ENCODE results near the gene PPP1R37.
A peak's percentile ranks its signal among the peaks of the same experiment; 100 is the strongest.

PPP1R37 gene

DNA sequence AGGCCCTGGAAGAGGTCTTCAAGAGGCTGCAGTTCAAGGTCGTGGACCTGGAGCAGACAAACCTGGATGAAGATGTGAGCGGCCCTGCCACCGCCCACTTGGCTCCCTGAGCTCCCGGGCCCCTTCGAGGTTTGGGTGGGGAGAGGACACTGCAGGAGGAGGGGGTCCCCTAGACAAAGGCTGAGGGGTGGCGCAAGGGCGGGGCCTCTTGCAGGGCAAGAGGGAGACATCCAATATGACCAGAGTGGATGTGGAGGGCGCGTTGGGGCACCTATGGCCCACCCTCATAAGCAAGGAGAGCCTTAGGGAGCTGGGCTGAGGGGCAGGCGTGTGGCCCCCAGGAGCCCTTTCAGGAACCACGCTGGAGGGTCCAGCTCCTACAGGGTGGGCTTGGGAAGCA, 47.6 kb downstream of the PPP1R37 start:
- DNase-seq, result no peak

DNA sequence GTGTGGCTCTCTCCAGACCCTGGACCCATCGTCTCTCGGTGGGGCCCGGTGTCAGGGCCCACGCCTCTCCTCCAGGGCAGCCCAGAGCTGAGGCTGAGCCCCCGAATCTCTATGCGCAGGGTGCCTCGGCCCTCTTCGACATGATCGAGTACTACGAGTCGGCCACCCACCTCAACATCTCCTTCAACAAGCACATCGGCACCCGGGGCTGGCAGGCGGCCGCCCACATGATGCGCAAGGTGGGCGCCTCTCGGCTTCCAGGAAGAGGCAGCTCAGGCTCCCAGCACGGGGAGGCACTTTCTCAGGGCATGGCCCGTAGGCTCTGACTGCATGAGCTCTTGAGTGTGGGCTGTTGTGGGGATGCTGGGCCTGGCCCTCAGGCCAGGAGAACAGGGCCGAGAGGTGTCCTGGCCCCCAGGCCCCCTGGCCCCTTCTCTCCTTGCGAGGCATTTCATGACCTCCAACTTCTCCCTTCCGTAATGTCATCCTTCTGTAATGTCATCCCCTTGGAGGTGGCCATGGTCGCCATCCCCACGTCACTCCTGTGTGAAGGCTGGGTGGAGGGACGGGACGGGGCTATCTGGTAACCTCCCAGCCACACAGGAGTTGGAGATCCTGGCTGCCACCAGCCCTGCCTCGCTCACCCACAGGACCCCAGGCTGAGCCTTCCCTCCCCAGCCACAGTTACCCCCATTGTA, 48.4 kb downstream of the PPP1R37 start:
- no peak for DNase-seq

DNA sequence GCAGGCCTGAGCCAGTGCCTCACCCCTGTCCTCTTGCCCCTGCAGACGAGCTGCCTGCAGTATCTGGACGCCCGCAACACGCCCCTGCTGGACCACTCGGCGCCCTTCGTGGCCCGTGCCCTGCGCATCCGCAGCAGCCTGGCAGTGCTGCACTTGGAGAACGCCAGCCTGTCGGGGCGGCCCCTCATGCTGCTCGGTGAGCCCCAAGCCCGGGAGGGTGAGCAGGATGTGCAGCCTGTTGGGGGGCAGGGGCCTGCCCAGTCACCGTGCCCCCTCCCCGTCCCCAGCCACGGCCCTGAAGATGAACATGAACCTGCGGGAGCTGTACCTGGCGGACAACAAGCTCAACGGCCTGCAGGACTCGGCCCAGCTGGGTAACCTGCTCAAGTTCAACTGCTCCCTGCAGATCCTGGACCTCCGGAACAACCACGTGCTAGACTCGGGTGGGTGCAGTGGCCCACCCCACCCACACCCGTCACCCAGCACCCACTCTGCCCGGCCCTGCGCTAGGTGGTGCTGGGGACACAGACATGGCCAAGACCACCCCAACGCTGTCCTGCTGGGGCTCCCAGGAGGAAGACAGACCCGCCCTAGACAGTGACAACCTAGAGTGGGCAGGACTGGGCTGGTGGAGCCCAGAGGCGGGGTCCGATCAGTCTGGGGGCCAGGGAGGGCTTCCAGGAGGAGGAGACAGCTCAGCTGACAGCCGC, 49.2 kb downstream of the PPP1R37 start:
- no peak for DNase-seq

DNA sequence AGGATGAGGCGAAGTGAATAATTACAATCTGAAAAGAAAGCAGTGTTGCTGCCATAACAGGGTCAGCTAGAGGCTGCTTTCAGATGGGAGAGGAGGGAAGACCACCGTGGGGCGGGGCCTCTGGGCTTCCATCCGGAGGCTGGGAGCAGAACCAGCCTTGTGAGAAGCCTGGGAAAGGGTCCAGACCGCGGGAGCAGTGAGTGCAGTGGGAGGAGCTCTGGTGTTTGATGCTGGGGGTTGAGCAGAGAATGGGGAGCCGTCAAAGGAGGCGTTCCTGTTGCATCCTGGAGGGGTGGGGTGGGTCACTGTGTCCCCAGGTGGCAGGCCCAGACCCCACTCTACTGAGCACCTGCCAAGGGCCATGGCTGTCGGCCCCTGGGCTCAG, 49.7 kb downstream of the PPP1R37 start:
- DNase-seq, result no peak

DNA sequence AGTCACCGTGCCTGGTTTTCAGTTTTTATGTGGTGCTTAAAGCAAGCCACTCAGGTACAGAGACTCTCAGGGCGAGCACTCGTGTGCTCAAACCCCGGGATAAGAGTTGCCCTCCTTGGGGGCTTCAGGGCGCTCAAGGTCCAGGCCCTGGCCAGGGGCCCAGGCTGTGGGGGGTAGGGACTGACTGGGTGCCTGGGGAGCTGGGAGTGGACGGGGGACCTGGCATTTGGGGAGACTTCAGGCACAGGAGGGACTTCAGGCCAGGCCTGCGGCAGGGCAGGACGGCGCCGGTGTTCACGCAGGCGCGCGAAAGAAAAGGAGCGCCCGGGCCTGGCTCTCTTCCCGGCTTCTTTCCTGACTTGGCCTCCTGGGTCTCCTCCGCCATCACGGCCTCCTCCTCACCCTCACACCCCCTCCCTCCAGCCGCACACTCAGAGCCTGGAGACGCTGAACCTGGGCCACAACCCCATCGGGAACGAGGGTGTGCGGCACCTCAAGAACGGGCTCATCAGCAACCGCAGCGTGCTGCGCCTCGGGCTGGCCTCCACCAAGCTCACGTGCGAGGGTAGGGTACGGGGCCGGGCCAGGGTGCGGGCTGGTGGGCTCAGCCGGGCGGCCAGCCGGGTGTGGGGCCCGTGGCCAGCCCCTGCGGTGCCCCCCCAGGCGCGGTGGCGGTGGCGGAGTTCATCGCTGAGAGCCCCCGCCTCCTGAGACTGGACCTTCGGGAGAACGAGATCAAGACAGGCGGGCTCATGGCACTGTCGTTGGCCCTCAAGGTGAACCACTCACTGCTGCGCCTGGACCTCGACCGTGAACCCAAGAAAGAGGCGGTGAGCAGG, 51.7 kb downstream of the PPP1R37 start:
- no peak for DNase-seq

DNA sequence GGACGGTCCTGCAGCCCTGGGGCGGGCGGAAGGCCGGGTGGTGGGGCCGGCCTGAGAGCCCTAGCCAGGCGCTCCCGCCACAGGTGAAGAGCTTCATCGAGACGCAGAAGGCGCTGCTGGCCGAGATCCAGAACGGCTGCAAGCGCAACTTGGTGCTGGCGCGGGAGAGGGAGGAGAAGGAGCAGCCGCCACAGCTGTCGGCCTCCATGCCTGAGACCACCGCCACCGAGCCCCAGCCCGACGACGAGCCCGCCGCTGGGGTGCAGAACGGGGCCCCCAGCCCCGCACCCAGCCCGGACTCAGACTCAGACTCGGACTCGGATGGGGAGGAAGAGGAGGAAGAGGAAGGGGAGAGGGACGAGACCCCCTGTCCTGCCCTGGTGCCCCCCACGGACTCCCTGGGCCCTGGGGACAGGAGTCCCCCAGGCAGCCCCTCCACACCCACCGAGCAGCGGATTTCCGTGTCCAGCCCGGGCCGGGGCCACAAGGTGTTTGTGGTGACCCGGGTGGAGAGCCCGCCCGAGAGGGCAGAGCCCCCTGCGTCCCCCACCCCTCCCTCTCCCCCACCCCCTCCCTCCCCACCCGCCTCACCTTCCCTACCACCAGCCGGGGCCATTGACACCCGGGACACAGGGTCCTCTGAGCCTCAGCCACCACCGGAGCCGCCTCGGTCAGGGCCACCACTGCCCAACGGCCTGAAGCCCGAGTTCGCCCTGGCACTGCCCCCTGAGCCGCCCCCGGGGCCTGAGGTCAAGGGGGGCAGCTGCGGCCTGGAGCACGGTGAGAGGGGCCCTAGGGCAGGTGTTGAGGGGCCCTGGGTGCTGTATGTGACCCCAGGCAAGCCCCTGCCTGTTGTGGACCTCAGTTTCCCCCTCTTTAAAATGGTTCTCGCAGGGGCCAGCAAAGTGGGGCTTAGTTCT, 52.6 kb downstream of the PPP1R37 start:
- no peak for DNase-seq

DNA sequence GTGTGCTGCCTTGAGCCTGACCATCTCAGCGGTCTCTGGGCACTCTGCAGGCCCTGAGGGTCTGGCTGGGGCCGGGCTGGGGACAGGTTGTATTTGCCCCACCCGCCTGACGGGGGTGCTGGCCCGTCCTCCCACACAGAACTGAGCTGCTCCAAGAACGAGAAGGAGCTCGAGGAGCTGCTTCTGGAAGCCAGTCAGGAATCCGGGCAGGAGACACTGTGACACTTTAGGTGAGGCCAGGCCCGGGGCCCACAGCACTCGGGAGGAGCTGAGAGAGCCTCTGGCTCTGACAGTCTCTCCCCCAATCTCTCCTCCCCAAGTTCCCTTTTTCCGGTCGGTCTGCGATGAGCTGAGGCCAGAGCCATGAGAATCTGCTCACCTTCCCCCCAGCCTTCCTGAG, 53.3 kb downstream of the PPP1R37 start:
- DNase-seq, result no peak

DNA sequence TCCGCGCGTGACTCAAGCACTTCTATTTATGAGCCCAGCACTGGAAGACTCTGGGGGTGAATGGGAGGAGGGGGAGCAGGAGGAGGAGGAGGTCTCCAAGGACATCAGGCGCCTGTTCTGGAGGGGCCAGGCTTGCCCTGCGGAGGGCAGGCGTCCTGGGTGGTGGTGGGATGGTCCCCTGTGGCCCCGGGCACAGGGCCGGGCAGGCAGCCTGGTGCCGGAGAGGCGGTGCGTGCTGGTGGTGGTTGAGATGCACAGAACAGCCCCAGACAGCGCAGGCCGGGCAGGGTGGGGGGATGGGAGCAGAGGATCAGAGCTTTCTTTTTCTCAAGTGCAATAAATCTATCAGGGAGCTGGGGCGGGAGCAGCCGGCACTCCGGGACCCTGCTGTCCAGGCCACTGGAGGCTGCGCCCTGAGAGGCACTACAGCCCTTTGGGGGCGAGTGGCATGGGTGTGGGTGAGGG, 53.8 kb downstream of the PPP1R37 start:
- DNase-seq, result no peak

DNA sequence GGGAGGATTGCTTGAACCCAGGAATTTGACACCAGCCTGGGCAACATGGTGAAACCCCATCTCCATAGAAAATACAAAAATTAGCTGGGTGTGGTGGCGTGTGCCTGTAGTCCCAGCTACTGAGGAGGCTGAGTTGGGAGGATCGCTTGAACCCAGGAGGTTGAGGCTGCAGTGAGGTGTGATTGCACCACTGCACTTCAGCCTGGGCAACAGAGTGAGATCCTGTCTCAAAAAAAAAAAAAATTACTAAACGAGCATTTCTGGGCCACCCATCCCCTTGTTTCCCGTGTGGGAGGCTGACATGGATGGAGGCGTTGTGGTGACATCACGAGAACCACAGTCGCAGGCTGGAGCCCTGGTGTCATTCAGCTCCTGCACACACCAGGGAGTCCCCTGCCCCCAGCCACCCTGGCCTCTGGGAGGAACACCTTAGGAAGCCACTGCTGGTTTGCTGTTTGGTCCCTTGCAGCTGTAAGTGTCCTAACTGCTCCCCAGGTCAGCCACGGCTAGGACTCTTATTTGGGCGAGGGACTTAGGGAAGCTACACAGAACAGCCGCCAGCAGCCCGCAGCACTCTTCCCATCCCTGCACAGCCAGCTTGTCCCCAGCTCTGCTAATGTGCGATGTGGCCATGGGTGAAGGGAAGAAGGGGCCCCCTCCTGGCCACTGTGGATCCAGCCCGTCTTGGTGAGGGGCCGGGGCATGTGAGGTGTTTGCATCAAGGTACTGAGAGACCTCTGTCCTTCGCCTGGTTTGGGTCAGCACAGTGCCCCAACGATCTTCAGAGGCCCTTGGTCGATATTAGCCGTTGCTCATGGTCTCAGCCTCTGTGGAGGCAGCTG, 55.1 kb downstream of the PPP1R37 start:
- DNase-seq, result no peak

DNA sequence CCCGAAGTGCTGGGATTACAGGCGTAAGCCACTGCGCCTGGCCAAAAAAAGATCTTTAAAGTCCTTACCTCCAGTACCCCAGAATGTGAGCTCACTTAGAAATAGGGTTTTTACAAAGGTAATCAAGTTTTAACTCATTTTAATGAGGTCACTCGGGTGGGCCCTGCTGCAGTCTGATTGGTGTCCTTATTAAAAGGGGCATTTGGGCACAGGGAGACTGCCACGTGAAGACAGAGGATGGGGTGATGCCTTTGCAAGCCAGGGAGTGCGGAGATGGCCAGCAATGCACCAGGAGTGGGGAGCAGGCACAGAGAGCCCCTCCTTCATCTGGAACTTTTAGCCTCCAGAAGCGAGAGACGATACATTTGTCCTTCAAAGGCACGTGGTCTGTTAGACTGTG, 56.1 kb downstream of the PPP1R37 start:
- DNase-seq, result no peak

DNA sequence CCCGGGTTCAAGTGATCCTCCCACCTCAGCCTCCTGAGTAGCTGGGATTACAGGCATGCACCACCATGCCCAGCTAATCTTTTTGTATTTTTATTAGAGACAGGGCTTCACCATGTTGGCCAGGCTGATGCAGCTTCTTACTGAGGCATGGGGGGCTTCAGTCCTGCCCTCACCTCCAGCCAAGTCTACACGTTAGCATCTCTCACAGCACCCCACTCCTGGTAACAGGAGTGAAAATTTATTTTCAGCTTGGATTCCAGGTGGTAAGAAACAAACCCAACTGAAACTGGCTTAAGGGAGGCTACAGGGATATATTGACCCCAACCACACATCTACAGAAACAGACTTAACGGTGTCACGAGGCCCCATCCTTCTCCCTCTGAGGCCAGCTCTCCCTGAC, 57.2 kb downstream of the PPP1R37 start:
- DNase-seq, result no peak

DNA sequence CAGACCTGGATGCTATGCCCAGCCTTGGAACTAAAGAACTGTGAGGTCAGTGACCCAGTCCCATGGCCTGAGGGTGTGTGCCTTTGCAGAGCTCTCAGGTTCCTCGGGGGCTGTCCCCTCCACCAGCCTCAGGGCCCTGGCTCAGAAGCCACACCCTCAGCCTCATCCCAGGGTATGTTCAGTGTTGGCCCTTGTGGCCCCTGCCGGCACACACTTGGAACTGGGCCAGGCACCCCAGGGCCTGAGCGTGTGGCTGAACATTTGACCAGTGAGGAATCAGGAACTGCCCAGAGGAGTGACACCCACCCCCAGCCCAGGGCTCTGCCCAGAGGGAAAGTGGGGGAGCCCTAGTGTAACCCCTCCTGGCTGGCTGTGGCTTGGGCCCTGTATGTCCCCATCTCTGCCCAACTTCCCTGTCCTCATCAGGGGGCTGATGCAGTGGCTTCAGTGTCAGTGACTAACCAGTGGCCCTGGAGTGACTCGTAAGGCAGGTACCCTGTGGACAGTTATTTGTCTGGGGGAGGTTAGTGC, 57.8 kb downstream of the PPP1R37 start:
- no peak for DNase-seq

DNA sequence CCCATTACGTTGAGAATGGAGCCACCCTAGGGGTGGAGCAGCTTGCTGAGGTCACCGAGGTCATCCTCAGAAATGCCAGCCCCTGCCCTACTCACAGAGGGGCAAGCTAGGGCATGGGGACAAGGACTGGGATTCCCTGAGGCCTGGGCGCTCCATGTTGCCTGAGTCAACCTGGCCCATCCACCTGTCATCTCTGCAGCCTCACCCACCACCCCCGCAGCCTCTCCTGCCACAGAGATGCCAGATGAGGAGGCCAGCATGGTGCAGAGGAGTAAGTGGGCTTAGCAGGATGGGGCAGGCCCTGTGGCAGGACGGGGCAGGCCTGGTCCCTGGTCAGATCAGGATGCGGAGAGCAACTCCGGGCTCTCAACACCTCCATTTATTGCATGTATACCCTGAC, 58.3 kb downstream of the PPP1R37 start:
- no peak for DNase-seq

DNA sequence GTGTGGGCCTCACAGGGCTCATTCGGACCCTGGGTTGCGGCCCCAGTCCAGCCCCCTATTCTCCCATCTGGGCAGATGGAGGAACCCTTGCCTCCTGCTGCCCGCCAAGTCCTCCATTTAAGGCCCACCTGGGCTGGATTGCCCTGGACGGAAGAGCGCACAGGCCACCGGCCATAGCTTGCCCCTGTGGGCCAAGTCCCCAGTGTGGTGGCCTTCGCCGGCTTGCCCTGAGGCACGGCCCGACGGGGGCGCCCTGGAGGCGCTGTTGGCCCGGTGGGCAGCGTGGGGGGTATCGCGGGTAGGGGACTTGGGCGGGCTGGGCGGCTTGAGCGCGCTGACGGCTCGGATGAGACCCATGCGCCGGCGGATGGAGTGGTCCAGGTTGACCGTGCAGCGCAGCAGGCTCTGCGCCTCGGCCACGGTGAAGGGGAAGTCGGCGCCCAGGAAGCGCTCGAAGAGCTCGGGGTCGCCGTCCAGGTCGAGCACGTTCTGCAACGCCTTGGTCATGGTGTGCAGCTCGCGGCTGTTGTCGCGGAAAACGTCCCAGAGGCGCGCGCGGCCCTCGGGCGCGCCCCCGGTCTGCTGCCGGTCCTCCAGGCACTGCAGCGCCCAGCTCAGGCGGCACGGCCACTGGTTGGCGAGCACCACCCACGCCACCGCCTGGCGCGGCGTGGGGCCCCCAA, 59.0 kb downstream of the PPP1R37 start:
- no peak for DNase-seq

DNA sequence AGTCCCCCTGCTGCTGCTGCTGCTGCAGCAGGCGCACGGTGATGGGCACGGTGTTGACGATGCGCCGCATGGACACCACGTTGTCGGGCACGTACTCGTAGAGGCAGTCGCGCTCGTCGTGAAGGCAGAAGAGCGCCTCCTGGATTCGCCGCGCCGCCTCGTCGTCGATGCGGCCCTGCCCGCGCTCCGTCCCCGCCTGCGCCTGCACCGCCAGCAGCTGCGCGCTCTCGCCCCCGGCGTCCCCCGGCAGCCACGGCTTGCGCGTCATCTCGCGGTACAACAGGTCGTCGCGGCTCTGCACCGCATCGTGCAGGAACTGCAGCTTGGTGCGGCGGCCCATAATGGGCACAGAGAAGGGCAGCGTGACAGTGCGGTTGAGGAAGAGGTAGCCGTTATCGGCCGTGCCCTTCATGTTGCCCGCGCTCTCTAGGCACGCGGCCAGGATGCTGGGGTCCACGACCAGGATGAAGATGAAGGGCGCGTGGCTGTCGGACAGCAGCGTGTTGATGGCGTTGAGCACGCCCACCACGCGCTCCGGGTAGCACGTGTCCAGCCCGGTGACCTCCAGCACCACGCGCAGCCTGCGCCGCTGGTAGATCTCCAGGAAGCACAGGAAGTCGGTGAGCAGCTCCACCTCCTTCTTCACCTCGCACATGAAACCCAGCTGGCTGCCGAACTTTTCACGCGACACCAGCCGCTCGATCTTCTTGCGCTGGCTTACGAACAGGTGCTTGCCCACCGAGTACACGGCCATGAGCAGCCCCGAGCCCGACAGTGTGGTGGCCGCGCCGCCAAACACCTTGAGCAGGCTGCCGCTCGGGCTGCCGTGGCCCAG, 59.7 kb downstream of the PPP1R37 start:
- DNase-seq, result no peak

DNA sequence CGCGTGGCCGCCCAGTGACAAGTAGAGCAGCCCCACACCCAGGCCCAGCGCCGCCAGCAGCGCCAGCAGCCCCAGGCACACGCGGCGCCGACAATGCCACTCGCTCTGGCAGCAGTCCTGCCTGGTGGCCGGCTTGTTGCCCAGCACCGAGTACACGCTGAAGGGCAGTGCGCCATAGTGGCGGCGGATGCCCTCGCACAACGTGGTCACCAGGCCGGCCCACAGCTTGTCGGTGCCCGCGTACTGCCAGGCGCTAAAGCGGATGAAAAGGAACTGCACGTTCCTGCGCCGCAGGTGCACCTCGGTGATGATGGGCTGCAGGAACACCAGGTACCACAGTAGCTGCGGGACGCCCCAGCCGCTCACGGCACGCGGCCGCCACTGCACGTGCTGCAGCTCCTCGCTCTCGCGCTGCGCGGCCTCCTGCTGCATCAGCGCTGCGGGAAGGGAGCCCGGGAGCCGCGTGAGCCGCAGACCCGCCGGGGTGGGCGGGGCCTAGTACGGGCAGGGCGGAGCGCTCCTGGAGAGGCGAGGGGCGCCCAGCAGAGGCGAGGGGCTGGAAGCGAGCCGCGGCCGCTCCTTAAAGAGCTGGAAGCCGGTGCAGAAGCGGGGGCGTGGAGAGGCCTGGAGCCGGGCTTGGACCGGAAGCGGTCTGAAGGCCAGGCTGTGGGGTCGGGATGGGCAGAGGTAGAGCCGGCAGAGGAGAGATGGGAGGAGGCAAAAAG, 60.5 kb downstream of the PPP1R37 start:
- DNase-seq, result peak; percentile 49

DNA sequence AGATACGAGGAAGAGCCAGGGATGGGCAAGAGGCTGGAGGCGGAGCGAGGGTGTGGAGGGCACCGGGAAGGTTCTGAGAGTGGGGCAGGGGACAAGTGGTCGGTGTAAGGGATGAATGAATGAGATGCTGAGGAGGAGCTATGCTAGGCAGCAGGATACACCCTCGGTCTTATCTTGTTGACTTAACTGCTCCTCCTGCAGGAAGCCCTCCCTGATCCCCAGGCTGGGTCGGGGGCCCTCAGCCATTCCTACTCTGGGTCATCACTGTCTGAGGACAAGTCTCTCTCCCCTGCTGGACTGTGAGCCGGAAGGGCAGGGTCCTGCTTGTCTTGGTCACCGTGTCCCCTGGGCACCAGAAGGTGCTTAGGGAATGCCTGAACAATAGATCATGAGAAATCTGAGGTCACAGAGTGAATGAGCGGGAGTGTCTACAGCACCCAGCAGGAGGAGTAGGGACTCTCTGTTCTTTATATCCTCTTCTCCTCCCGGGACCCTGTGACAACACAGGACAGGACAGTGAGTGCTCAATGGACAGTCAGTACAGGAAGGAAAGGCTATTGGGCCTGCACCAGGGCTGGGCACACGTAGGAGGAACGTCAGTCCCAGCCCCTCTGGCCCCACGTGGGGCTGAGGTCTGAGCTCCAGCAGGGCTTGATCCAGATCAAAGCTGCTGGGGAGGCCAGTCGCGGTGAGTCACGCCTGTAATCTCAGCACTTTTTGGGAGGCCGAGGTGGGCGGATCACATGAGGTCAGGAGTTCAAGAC, 61.3 kb downstream of the PPP1R37 start:
- DNase-seq, result no peak

DNA sequence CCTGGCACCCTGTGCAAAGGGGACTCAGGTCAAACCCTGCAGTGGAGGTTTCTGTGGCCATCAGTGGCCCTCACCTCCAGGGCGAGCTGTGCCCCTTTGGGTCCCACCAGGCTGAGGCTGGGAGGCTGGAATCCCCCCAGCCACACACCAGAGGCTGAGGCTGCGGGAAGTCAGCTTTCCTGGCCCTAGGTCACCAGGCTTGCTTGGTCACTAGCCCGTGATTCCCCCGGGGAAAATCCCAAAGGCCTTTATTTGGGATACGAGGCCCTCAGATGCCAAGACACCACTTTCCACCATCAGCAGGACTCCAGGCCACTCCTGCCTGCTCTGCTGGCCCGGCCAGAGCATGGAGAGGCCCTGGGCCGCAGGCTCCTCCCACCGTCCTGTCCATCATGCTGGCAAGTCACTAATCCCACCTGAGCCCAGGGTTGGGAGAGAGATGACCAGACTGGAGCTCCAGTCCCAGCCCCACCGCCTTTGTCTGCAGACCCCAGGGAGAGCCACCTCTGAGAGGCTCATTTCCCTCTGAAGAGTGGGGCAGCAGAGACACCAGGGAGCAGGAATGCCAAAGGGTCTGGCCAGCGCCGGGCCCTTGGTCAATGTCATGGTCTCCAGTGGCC, 63.1 kb downstream of the PPP1R37 start:
- DNase-seq, result no peak

All from RPMI8226 (cell line).